ENCODE measurements around the gene MCOLN3.
A peak's percentile ranks its signal among the peaks of the same experiment; 100 is the strongest.

The MCOLN3 gene, protein sequence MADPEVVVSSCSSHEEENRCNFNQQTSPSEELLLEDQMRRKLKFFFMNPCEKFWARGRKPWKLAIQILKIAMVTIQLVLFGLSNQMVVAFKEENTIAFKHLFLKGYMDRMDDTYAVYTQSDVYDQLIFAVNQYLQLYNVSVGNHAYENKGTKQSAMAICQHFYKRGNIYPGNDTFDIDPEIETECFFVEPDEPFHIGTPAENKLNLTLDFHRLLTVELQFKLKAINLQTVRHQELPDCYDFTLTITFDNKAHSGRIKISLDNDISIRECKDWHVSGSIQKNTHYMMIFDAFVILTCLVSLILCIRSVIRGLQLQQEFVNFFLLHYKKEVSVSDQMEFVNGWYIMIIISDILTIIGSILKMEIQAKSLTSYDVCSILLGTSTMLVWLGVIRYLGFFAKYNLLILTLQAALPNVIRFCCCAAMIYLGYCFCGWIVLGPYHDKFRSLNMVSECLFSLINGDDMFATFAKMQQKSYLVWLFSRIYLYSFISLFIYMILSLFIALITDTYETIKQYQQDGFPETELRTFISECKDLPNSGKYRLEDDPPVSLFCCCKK

DNA sequence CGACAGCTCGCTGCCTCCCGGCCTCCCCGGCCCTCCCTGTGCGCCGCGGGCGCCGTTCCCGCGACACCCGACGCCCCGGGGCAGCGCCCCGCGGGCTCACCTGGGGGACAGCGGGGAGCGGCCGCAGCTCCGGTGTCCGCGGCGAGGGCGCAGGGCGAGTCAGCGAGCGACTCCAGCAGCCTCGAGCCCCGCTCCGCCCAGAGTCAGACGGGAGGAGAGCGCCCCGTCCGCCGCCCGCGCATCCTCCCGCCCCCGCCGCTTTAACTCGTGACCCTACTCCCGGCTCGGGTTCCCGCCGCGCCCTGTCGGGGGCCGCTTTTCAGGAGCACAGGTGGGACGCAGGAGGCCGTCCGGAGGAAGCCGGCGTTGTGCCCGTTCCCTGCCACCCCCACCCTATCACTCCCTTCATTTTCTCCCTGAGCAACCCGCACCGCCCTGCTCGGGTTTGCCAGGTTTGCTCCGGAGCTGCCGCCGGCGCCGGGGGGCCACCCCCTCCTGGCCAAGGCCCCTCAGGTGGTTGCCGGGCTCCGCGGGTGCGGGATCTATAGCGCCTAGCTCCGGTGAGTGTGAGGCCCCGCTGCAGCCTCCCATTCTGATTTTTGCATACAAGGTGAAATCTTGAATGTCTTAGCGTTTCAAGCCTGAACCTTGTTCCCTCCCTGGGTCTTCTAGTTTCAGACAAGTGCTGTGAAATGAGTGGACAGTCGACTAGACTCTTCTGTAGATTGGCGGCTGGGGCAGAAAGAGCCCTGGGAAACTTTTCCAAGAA lies at the start of gene MCOLN3:
MCOLN3 (minus strand) TSS at position 205 of the 769 bp plus-strand sequence. CDS start 3,140 bp downstream, outside the sequence.
- no peak for DNase-seq (ENCODE audit: low read depth in 4 of 4, low spot score in 1 of 4)

DNA sequence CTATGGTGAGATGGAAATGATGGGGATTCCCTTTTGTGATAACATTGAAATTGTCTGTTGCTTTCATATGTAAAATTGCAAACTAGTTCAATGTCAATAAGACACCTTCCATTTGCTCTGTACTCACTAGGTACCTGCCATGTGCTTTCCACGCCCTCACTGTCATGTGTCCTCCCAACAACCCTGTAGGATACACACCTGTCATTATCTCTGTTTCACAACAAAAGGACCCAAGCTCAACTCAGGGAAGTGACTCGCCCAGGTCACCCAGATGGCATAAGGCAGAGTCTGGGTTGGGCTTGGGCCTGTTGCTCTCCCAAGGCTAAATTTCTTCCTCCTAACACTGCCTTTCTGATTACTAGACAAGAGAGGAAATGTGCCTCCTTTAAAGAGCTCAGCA lies 45.3 kb upstream of the MCOLN3 start:
- no peak for DNase-seq (ENCODE audit: low read depth in 4 of 4, low spot score in 1 of 4)

DNA sequence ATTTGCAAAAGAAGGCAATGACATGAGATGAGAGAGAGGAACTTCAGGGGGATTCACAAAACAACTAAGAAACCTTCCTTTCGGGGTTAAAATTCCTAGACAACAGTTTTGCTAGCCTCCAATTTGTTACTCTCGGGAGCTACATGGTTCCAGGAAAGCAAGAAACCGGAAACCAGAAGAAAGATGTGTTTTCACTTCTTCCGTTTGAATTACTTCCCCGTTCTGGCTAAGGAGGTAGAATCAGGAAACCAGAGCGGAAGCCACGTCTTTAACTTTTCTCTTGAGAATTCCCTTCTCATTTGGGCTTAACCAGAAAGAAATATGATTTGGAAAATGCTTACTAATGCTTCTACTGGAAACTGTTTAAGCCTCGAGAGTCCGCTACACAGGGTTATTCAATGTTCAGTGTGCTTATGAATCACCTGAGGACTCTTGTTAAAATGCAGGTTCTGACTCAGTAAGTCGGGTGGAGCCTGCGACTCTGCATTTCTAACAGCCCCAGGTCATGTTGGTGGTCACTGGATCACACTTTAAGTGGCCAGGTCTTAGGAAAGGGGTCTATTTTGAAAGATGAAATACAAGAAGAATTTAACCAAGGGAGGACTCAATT lies 43.5 kb upstream of the MCOLN3 start:
- peak in 1 of 4 experiments; percentile 17 for DNase-seq (ENCODE audit: low read depth in 4 of 4, low spot score in 1 of 4)

DNA sequence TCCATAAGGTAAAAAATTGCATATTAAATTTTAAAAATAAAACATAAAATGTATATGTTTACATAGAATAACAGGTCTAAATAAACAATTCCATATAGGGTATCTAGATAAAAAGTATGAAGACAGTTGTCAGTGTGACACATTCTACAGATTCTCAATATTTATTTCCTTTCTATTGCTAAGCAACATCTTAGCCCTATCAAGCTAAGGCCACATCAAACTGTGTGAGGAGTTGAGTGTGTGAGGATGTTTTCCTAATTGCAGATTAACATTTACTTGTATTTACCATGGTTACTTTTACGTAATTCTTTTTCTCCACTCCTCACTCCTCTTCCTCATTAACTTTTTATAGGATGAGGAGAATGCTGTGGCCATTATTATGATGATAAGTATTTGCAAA lies 41.9 kb upstream of the MCOLN3 start:
- DNase-seq (ENCODE audit: low read depth in 4 of 4, low spot score in 1 of 4), result no peak

DNA sequence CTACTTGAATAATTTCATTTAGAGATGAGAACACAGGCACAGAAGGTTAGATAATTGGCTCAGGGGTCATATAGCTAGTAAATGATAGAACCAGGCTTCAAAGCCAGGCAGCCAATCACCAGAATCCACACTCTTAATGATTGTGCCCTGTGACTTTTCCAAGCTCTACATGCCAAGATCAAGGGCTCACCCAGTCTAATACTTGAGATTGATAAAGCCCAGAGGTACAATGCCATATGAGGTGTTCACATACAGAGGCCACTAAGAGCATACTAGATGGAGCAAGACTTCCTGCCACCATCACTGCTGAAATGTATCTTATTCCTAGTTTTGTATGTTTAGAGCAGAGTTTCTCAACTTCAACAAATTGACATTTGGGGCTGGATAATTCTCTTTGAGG lies 40.9 kb upstream of the MCOLN3 start:
- DNase-seq (ENCODE audit: low read depth in 4 of 4, low spot score in 1 of 4), result no peak

DNA sequence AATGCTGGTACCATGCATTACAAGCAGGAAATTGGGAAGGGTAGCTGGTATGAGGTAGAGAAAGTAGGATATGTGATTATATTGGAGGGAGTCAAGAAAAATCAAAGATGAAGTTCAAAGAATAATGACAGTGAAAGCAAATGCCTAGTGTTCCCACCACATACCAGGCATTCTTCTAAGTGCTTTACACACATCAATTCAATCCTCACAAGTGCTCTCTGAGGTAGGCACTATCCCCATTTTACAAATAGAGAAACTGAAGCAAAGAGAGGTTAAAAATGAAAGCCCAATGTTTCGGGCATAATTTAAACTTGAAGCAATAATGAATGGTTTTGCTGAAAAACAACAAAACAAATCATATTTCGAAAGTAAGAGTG lies 40.1 kb upstream of the MCOLN3 start:
- DNase-seq (ENCODE audit: low read depth in 4 of 4, low spot score in 1 of 4), result no peak

DNA sequence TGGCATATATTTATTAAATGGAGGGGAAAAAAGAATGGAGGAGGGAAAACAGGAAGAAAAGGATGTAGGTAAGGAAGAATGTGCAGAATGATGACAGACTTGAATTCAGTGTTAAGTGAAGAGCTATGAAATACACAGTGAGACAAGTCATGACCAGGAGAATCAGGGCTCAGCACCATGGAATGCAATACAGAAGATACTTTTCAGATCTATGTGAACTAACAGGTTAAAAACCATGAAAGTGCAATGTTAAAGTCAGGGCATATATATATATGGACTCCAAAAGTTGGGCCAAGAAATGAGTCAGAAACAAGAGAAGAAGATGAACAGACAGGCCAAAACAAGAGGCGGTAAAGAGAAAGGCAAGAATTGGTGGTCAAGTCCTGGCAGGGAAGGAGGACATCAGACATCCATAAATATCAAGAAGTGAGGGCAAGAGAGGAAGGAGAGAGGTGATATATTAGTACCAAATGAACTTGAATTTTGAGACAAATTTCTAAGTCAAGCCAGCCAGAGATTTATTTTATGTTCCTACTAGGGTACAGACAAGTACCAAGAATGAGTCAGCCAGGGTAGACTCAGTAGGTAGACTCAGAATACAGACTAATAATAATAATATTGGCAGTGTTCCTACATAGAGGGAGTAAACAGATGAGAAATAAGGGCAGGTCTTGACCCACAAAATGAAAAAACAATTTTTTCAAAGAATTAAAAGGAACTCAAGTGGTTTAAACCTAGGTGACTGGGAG lies 39.5 kb upstream of the MCOLN3 start:
- DNase-seq (ENCODE audit: low read depth in 4 of 4, low spot score in 1 of 4), result no peak

DNA sequence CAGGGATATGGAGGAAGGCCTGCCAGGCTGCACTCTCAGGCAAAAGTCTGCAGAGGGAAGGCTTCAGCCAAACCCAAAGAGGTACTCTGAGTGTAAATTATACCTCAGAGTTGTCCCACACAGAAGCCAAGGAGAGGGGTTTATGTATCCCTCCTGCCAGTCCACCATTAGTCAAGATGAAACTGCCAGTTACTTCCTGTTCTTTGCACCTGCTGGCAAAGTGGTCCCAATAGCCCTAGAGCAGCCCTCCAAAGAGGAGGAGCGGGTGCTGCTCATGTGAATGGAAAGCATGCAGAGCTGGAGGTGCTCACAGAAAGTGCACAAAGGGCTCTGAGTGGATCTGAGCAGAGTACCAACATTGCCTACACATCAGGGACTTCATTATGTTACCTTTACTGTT lies 37.1 kb upstream of the MCOLN3 start:
- no peak for DNase-seq (ENCODE audit: low read depth in 4 of 4, low spot score in 1 of 4)

DNA sequence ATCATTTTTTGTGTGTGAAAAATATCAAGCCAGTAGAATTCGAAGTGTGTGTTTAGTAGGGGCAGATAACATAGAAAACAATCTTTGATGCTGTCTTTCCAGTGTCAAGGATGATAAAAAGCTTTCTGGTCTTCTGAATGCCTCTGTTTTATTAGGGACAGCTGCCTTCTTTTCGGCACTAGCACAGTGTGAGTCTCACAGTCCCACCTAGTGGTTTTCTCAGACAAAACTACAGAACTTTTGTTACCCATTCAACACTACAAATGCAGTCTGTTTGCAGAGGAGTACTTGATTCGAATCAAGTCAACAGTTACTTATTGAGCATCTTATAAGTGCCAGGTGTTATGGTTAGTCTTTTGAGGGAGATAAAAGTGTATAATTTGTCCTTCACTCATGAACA lies 30.6 kb upstream of the MCOLN3 start:
- DNase-seq (ENCODE audit: low read depth in 4 of 4, low spot score in 1 of 4), result no peak

DNA sequence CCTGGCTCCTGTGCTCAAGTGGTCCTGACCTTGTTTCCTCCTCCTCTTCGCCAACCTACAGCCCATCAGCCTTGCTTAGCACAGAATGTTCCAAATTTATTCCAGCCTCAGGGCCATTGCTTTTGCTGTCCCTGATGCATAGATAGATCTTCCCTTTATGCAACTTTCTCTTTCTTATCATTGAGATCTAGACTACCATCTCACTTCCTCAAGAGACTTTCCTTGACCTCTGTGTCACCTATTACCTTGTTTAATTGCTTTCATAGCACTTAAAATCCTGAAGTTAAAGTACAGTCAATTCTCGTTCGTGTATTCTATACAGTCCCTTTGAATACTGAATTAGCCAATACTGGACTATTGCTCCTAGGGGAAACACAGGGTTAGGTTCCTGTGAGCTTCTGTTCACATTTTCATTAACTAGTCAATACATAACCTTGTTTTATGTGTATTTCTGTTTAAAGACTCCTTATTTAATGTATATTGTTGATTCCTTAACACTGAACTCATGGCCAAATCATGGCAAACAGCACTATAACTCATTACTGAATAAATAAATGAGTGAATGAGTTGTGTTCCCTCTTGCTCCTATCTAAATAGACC lies 26.2 kb upstream of the MCOLN3 start:
- no peak for DNase-seq (ENCODE audit: low read depth in 4 of 4, low spot score in 1 of 4)

DNA sequence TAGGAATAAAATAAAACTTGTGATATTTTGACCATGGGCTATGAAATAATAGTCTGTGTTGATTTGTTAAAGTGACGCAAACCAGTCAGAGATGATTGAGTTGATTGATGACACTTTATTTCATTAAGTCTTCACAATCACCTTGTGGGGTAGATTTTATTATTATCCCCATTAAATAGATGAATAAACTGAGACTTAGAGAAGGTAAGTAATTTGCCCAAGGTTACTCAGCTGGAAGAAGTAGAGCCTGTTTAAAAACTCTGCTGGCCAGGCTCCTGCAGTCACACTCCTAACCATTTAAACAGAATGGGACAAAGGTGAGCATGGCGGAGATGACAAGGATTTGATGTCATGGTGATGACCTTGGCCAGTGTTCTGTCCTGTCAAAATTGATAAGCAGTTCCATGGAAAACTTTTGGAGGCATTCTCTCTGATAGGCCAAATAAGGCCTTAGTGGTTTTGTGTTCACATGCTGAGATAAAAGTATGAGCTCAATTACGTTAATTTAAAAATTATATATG lies 22.7 kb upstream of the MCOLN3 start:
- DNase-seq (ENCODE audit: low read depth in 4 of 4, low spot score in 1 of 4), result no peak

DNA sequence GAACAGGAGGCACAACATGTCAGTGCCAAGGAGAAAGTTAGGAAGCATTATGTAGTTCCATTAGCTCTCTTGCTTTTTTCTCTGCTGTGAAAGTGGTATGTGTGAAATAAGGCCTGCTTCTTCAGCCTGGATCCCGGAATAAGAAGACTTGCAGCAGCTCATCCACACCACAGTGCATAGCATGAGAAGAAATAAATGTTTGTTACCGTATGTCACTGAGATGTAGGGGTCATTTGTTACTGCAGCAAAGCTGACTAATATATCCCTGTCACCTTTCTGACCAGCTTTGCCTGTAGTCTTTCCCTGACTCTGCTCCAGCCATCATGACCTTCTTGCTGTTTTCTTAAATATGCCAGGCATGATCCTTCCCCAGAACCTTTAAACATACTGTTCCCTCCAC lies 20.5 kb upstream of the MCOLN3 start:
- DNase-seq (ENCODE audit: low read depth in 4 of 4, low spot score in 1 of 4), result no peak

DNA sequence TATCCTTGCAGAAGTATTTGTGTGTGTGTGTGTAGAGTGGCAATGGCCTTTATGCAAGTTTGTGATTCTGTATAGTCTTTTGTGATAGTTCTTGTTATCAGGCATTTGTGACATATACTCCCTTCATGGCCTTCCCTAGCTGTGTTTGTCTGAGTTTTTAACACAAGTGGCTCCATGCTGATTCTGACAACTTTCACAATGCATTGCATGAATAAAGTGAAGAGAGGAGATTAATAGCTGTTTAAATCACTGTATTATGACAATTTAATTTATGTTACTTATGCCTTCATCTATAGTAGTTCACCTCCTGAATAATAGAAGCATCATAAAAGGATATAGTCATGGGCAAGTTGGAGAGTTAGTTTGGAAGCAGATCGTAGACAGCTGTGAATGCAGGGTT lies 17.2 kb upstream of the MCOLN3 start:
- DNase-seq (ENCODE audit: low read depth in 4 of 4, low spot score in 1 of 4), result no peak

DNA sequence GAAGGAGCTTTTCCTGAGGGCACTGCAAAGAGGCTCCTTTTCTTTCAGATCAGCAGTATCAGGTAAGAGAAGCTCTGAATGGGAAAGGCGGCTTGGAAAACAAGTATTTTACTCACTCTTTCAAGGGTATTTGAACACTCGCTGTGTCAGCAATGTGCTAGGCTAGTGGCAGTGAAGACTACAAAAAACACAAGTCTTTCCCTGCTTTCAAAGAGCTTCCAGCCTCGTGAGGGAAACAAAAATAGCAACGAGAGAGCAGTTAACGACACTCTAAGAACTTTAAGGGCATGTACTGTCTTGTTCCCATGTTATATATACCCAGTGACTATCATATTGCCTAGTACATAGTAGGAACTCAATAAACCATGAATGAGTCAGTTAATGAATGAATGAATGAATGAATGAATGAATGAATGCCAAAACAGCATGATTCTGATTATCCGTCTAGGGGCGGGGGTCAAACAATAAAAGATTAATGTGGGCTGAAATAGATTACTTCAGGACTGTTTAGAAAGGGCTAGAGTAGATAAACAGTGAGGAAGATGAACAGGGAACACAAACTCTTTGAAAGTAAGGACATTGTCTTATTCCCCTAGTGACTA lies 14.2 kb upstream of the MCOLN3 start:
- DNase-seq (ENCODE audit: low read depth in 4 of 4, low spot score in 1 of 4), result no peak

DNA sequence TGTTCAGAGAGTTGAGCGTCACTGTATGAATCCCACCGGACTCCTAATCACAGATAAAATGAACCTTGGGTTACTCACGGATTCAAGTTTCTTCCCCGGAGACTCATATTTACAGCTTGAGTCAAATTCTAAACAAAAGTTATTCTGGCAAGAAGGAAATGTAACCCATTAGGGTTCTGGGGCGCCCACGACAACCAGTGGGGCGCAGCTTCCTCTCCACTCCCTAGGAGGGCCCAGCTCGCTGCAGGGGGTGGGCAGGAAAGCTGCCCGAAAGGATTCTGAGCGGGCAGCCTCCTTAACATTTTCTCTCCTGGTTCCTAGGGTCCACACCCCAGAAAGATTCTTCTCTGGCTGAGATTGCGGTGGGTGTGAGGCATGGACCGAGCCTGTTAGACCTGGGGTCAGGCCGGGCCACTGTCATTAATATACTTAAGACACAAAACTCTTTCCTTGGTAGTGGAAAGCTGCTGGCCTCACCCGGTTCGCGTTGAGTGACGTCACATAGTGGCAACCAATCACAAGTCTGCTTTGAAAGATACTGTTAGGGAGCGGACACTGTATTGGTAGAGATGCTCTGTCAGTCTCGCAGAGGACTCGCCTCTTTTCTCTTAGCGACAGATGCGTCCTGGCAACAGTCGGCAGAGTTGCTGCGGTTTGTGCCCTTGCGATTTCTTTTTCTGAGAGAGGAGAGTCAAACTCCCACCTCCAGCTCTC lies 13.6 kb upstream of the MCOLN3 start:
- peak; percentile 56 to 73 (median 68) for DNase-seq (ENCODE audit: low read depth in 4 of 4, low spot score in 1 of 4)

DNA sequence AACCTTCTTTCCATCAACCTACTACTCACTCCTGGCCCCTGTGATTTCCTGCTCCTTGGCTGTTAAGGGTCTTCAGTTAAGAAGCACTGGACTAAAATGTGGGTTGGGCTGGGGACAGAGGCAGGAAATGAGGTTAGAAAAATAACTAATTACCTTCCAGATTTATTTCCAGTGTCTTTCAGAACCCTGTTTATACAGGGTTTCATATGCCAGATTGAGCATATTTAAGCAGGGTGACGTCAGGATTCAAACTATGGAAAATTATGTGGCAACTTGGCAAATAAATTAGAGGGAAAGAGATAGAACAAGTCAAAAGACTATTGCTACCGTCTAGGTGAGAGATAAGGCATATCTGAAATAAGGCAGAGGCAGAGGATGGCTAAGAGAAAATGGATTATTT lies 11.7 kb upstream of the MCOLN3 start:
- no peak for DNase-seq (ENCODE audit: low read depth in 4 of 4, low spot score in 1 of 4)

DNA sequence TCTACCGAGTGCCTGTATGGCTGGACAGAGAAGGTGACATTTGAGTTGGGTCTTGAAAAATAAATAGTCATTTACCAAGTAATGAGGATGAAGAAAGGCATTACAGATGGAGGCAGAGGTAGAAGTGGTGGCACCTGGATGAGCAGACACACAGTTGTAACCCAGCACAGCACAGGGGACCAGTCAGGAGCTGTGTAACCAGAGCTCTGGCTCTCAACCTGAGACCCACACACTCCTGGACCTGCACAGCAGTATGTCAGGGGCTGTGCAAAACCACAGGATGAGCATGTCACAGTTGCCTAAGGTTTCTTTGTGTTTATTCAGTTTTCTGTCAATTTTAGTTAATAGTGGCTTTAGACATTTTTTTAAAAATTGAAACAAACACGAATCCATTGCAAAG lies 11.3 kb upstream of the MCOLN3 start:
- no peak for DNase-seq (ENCODE audit: low read depth in 4 of 4, low spot score in 1 of 4)

DNA sequence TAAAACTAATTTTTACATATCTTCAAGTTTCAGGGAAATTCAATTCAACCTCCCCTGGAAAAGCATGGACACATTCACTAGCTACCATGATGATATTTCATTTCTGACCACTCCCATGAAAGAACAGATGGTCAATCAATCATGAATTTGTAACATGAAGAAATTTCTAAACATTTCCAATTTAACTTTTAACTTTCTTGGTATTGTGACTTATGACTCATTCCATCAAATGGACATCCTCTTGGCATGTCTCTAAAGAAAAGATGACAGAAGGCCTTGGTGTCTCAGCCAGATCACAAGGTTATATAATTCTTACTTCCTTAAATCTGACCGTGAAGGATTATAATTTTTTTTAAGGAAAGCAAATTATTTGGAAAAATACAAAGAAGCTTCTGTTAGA lies 10.5 kb upstream of the MCOLN3 start:
- no peak for DNase-seq (ENCODE audit: low read depth in 4 of 4, low spot score in 1 of 4)

DNA sequence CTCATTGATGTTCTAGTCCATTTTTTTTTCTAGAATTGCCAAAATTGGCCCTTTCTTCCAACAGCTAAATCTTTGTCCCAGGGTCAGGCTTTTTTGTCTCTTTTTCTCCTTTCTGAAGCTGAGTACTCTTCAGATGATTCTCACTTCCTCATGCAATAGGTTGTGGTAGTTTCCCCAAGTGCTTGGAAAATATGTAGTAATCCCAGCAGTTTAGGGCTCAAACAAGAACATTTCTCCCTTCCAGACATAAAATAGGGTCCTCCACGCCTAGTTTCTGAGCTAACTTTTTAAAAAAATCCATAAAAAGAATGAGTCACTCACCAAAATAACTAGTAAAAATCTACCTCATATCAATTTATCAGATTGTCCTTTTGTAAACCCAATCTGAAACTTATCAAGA lies 10.0 kb upstream of the MCOLN3 start:
- no peak for DNase-seq (ENCODE audit: low read depth in 4 of 4, low spot score in 1 of 4)

Data from stimulated activated CD4-positive, alpha-beta T cell treated with anti-CD3 and anti-CD28 coated beads, Interleukin-1b, Interleukin-23, amount 100 ng/mL, for 24 hours (primary cell).